HEK293 (cell line): ENCODE data around the gene MMS22L.

Experiments
- CTCF ChIA-PET: fragments of 350-600 bp; formaldehyde crosslinking; extraction: SDS; loops from one replicate; lab custom pipeline; 2021; ENCODE audit warnings: antibody characterized with exemption; lab: Yijun Ruan, JAX
- POLR2A ChIA-PET: fragments of 300-600 bp; formaldehyde crosslinking; extraction: SDS; loops from one replicate; lab custom pipeline; 2020; ENCODE audit warnings: antibody characterized with exemption, inconsistent platforms; lab: Yijun Ruan, JAX
- H3K27ac ChIP-seq: fragments of 200-500 bp; sonication (Bioruptor generic); 2 replicates; pipeline ENCODE4 v1.5.1; 2014; ENCODE audit warnings: low read depth, low read length, control low read depth, inconsistent platforms; ENCODE audit errors: extremely low read depth
- H3K36me3 ChIP-seq, 2 experiments: fragments of 200-500 bp in 1 of 2; sonication (Bioruptor generic) in 1 of 2; 1 replicate in 1 of 2; 2 replicates in 1 of 2; pipeline ENCODE4 v1.5.1; 2014 to 2017; ENCODE audit warnings: inconsistent platforms in 2 of 2, low read length in 2 of 2; ENCODE audit not compliant: control insufficient read depth in 2 of 2, insufficient read depth in 1 of 2
- H3K4me1 ChIP-seq: fragments of 200-500 bp; sonication (Bioruptor generic); 2 replicates; pipeline ENCODE4 v1.5.1; 2014; ENCODE audit warnings: mild to moderate bottlenecking, low read length, inconsistent platforms; ENCODE audit not compliant: control insufficient read depth, insufficient read depth
- H3K4me3 ChIP-seq: 2 replicates; pipeline ENCODE4 v1.5.1; 2011; ENCODE audit warnings: low read depth, mild to moderate bottlenecking, control low read depth, low read length, moderate library complexity
- H3K9me3 ChIP-seq: fragments of 200-500 bp; sonication (Bioruptor generic); 2 replicates; pipeline ENCODE4 v1.5.1; 2014; ENCODE audit warnings: low read depth, low read length, inconsistent platforms; ENCODE audit not compliant: control insufficient read depth, insufficient read depth
- EGR2 ChIP-seq: fragments of 450-650 bp; formaldehyde crosslinking; IDR thresholded peaks from 2 replicates; pipeline ENCODE4 v1.5.1; 2016; ENCODE audit warnings: low read depth, missing biosample characterization, missing genetic modification characterization
- HOXD13 ChIP-seq: sonication (generic); formaldehyde crosslinking; IDR thresholded peaks from 2 replicates; pipeline ENCODE4 v1.8.0; 2022; ENCODE audit warnings: missing genetic modification reagents, borderline replicate concordance
- ZNF114 ChIP-seq: fragments of 450-650 bp; formaldehyde crosslinking; IDR thresholded peaks from 2 replicates; pipeline ENCODE4 v1.5.0; 2017; ENCODE audit warnings: missing biosample characterization, missing genetic modification characterization
- ZNF140 ChIP-seq: fragments of 450-650 bp; formaldehyde crosslinking; IDR thresholded peaks from 2 replicates; pipeline ENCODE4 v1.5.1; 2016; ENCODE audit warnings: missing biosample characterization, missing genetic modification characterization
- ZNF146 ChIP-seq: fragments of 450-650 bp; formaldehyde crosslinking; IDR thresholded peaks from 2 replicates; pipeline ENCODE4 v1.5.1; 2016; ENCODE audit warnings: missing biosample characterization, missing genetic modification characterization
- ZNF174 ChIP-seq: fragments of 450-650 bp; formaldehyde crosslinking; IDR thresholded peaks from 2 replicates; pipeline ENCODE4 v1.5.0; 2017; ENCODE audit warnings: missing biosample characterization, mild to moderate bottlenecking, missing genetic modification characterization
- ZNF175 ChIP-seq: fragments of 450-650 bp; formaldehyde crosslinking; IDR thresholded peaks from 2 replicates; pipeline ENCODE4 v1.5.1; 2016; ENCODE audit warnings: missing biosample characterization, missing genetic modification characterization
- ZNF23 ChIP-seq: fragments of 450-650 bp; formaldehyde crosslinking; IDR thresholded peaks from 2 replicates; pipeline ENCODE4 v1.5.1; 2016; ENCODE audit warnings: missing biosample characterization, missing genetic modification characterization, borderline replicate concordance
- ZNF341 ChIP-seq: fragments of 450-650 bp; formaldehyde crosslinking; IDR thresholded peaks from 2 replicates; pipeline ENCODE4; 2016; ENCODE audit warnings: low read depth, missing biosample characterization, missing genetic modification characterization
- ZNF433 ChIP-seq: fragments of 450-650 bp; formaldehyde crosslinking; IDR thresholded peaks from 2 replicates; pipeline ENCODE4 v1.5.1; 2016; ENCODE audit warnings: missing biosample characterization, missing genetic modification characterization, low read depth
- ZNF560 ChIP-seq: fragments of 450-650 bp; formaldehyde crosslinking; IDR thresholded peaks from 2 replicates; pipeline ENCODE4 v1.5.1; 2017; ENCODE audit warnings: missing biosample characterization, missing genetic modification characterization, borderline replicate concordance
- ZNF660 ChIP-seq: fragments of 450-650 bp; IDR thresholded peaks from 2 replicates; pipeline ENCODE4 v1.5.1; 2018; ENCODE audit warnings: missing biosample characterization, mild to moderate bottlenecking, missing genetic modification characterization
- TF ChIP-seq, protein P1 (sequence below): fragments of 450-650 bp; IDR thresholded peaks from 2 replicates; pipeline ENCODE4 v1.5.1; 2018; ENCODE audit warnings: missing biosample characterization, mild to moderate bottlenecking, missing genetic modification characterization
- TF ChIP-seq, protein P2 (sequence below): fragments of 450-650 bp; formaldehyde crosslinking; IDR thresholded peaks from 2 replicates; pipeline ENCODE4 v1.5.1; 2016; ENCODE audit warnings: missing biosample characterization, missing genetic modification characterization
- TF ChIP-seq, protein P3 (sequence below): IDR thresholded peaks from 2 replicates; pipeline ENCODE4 v1.6.1; 2011; ENCODE audit warnings: mild to moderate bottlenecking, low read depth, low read length, borderline replicate concordance

The MMS22L gene

DNA sequence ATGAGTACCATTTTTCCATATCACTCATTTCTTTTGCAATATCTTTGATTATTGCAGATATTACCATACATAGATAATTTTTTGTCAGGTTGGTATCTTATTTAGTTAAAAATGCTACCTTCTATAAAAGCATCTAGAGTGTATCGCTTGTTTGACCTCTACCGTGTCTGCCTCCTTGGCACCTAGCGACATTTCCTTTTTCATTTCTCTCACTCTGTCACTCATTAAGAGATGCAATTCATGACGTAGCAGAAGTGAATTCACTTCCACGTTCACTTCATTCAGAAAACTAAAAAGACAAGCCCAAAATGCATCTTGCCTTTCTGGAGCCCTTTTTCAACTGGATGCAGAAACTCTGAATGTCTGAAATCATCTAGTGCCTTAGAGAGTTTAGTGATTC, 172.9 kb downstream of the MMS22L start:
- CTCF ChIA-PET, result no interaction called here
- no peak for TF ChIP-seq ZNF114
- TF ChIP-seq, protein P1, sequence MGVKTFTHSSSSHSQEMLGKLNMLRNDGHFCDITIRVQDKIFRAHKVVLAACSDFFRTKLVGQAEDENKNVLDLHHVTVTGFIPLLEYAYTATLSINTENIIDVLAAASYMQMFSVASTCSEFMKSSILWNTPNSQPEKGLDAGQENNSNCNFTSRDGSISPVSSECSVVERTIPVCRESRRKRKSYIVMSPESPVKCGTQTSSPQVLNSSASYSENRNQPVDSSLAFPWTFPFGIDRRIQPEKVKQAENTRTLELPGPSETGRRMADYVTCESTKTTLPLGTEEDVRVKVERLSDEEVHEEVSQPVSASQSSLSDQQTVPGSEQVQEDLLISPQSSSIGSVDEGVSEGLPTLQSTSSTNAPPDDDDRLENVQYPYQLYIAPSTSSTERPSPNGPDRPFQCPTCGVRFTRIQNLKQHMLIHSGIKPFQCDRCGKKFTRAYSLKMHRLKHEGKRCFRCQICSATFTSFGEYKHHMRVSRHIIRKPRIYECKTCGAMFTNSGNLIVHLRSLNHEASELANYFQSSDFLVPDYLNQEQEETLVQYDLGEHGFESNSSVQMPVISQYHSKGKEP, result no peak
- no peak for TF ChIP-seq ZNF433 (tag by site-specific recombination)
- no peak for TF ChIP-seq ZNF23 (tag by site-specific recombination)
- TF ChIP-seq ZNF140 (tag by site-specific recombination), result no peak
- TF ChIP-seq, all 188 proteins: peak for 0

DNA sequence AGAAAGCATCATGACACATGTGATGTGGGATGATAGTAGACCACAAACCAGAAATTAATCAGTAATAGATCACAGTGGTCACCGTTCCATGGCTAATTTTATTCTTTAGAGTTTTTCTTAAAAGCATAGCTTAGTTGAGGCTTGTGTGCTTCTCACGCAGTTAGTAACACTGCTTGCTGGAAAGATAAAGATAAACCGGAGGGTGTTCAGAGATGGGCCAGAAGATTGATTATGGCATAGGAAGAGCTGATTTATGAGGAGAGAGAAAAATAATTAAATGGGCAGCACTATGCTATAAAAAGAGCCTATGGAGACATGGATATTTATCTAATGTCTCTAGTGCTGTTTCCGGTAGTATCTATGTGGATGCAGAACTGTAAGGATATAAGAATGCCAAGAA, 173.6 kb downstream of the MMS22L start:
- H3K9me3 ChIP-seq, result no peaks in the 10 kb centered on the region
- no peak overlapping the region for H3K27ac ChIP-seq
- no peak overlapping the region for H3K4me3 ChIP-seq
- POLR2A ChIA-PET, result no interaction called here
- H3K36me3 ChIP-seq, result no peaks in the 10 kb centered on the region
- no peaks in the 10 kb centered on the region for H3K4me1 ChIP-seq
- TF ChIP-seq ZNF560 (tag by site-specific recombination) (no peak), ZNF175 (tag by site-specific recombination) (no peak), ZNF174 (no peak)
- TF ChIP-seq, protein P2, sequence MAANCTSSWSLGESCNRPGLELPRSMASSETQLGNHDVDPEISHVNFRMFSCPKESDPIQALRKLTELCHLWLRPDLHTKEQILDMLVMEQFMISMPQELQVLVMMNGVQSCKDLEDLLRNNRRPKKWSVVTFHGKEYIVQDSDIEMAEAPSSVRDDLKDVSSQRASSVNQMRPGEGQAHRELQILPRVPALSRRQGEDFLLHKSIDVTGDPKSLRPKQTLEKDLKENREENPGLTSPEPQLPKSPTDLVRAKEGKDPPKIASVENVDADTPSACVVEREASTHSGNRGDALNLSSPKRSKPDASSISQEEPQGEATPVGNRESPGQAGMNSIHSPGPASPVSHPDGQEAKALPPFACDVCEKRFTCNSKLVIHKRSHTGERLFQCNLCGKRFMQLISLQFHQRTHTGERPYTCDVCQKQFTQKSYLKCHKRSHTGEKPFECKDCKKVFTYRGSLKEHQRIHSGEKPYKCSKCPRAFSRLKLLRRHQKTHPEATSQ (tag by site-specific recombination), result no peak
- TF ChIP-seq, all 188 proteins: peak for 0
- CTCF ChIA-PET, result interaction anchor here (0.6 kb wide), 1 partner anchor 195 kb away, joined by 3 read pairs; no protein-coding TSS in a partner anchor

More for the DNA sequence above, 172.9 kb downstream of the MMS22L start:
- Histone ChIP-seq H3K27ac (no peak overlapping the region), H3K4me3 (no peak overlapping the region), H3K4me1 (no peaks in the 10 kb centered on the region), H3K36me3 (no peaks in the 10 kb centered on the region), H3K9me3 (no peaks in the 10 kb centered on the region)
- POLR2A ChIA-PET, result no interaction called here

DNA sequence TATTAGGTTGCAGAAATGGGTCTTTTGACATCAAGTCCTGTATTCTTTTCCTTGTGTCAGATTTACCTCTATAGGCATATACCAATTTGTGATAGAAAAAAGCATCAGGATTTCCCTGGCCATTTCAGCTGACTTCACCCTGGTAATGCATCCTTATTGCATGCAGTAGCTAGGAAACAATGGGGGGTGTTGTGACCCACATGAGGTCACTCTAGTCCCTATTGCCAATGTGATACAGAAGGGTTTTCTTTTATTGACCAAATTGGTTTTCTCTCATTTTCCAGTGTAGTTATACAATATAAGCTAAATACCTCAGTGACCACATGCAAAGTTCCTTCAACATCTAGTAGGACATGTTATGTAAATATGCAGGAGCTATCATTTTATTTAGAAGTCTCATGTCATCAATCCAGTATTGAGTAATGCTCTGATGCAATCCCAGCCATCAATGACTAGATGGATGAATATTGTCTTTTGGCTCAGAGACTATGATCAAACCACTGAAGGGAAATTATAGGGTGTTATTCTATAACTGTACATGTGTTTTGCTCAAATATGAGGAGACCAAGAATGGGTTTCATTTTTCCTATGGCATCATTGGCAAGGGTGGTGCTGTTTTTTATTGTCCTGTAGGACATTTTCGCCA, 180.7 kb downstream of the MMS22L start:
- ChIA-PET CTCF (interaction anchor here (0.6 to 0.8 kb wide), 2 partner anchors 14 to 984 kb away, joined by 4 to 8 read pairs; no protein-coding TSS in a partner anchor), POLR2A (no interaction called here)
- TF ChIP-seq ZNF660 (no peak), HOXD13 (CRISPR knock-in tag) (no peak), EGR2 (tag by site-specific recombination) (no peak), ZNF341 (tag by site-specific recombination) (no peak), ZNF146 (tag by site-specific recombination) (no peak)
- TF ChIP-seq, protein P3, sequence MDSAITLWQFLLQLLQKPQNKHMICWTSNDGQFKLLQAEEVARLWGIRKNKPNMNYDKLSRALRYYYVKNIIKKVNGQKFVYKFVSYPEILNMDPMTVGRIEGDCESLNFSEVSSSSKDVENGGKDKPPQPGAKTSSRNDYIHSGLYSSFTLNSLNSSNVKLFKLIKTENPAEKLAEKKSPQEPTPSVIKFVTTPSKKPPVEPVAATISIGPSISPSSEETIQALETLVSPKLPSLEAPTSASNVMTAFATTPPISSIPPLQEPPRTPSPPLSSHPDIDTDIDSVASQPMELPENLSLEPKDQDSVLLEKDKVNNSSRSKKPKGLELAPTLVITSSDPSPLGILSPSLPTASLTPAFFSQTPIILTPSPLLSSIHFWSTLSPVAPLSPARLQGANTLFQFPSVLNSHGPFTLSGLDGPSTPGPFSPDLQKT, result no peak
- no peak overlapping the region for H3K4me3 ChIP-seq
- no peaks in the 10 kb centered on the region for H3K4me1 ChIP-seq
- no peaks in the 10 kb centered on the region for H3K9me3 ChIP-seq
- H3K36me3 ChIP-seq, result no peaks in the 10 kb centered on the region
- no peak overlapping the region for H3K27ac ChIP-seq
